Measurements from ENCODE around the gene ING5.
"Not testable (repeated sequence)": the region's sequence is repeated elsewhere in the genome, so short reads cannot be mapped to it uniquely, and the experiment has no call there.

Gene ING5

DNA sequence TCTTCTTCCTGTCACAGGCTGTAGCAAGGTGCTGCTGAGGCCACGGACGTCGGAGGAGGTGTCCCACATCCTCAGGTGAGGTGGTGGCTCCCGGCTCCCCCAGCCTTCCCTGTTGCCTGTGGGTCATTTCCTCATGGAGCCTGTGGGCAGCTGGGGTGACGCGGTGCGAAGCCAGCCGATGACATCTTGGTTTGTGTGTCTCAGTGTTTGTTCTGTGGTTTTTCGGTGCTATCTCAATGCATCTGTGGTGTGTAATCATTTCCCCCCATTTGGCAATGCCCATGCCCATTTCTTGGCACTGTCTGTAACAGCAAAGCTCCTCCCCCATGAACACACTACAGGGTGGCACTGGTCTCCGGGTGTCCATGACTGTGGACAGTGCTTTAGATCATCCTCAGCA lies 39.2 kb downstream of the ING5 start:
- no peak for DNase-seq

DNA sequence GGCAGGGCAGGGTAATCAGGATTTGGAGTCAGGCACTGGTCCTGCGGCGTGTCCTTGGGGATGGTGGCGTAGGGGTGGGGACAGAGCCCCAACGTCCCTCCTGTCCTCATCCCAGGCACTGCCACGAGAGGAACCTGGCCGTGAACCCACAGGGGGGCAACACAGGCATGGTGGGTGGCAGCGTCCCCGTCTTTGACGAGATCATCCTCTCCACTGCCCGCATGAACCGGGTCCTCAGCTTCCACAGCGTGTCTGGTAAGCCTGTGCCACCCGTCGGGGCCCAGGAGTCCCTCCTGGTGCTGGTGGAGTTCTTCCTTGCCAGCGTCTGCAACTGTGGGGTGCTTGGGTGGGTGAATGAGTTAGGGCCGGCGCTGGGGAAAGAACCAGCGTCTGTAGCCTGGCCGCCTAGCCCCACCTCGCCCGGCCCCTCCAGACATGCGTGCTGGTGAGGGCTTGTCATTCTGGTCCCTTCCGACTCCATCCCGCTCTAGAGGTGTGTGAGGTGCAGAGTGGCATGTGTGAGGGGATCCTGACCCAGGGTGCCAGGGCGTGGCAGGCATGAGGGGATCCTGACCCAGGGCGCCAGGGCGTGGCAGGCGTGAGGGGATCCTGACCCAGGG lies 40.6 kb downstream of the ING5 start:
- no peak for DNase-seq

DNA sequence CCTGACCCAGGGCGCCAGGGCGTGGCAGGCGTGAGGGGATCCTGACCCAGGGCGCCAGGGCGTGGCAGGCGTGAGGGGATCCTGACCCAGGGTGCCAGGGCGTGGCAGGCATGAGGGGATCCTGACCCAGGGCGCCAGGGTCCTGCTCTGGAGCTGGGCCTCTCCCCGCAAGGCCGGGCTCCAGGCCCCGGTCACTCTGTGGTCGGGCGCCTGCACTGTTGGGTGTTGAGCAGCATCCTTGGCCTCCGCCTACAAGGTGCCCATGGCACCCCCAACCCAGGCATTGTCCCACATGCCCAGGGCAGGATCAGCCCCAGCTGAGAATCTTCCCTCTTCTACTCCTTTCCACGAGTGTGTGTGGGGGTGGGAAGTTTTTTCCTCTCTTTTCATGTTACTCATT lies 41.2 kb downstream of the ING5 start:
- not testable (repeated sequence) for DNase-seq

DNA sequence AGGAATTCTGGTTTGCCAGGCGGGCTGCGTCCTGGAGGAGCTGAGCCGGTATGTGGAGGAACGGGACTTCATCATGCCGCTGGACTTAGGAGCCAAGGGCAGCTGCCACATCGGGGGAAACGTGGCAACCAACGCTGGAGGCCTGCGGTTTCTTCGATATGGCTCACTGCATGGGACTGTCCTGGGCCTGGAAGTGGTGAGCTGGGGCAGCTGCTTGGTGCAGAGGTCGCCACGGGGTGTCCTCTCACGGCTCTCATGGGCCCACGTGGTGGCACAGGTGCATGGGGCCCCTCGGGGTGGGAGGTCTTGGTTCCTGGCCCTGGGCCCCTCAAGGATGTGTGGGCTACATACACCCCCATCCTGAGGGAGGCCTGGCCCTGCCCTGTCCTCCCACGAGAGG lies 41.8 kb downstream of the ING5 start:
- no peak for DNase-seq

GRCh38 chr2:241744028-241744754 lies 42.4 kb downstream of the ING5 start:
- no peak for DNase-seq

GRCh38 chr2:241745276-241745675 lies 43.4 kb downstream of the ING5 start:
- no peak for DNase-seq

DNA sequence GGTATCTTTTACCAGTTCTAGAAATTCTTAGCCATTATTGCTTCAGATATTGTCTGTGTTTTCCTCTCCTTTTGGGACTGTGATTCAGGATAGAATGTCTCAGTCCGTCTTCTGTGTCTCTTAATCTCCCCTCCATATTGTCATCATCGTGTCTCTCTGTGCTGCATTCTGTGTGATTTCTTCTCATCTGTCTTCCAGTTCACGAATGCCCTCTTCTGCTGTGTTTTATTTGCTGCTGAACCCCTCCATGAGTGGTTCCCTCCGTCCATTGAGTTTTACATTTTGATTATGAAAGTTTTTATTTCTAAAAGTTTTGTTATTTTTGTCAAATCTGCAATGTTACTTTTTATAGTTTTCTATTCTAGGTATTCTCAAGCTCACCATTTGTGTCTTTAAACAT lies 44.2 kb downstream of the ING5 start:
- DNase-seq: no peak

GRCh38 chr2:241748468-241749256 lies 46.8 kb downstream of the ING5 start:
- DNase-seq: no peak

GRCh38 chr2:241750076-241750840 lies 48.4 kb downstream of the ING5 start:
- no peak for DNase-seq

DNA sequence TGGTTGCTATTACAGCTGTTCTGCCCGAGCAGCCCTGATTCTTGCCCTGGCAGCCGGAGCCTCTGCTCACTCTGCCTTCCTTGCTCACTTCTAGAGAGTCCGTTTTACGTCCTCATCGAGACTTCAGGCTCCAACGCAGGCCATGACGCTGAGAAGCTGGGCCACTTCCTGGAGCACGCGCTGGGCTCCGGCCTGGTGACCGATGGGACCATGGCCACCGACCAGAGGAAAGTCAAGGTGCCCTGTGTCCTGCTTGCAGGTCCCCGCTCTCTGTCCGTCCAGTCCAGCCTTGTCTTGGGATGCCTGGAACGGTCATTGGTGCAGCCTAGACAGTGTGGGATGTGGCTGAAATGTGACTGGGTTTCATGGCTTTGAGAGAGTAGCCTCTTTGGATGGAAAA lies 49.3 kb downstream of the ING5 start:
- no peak for DNase-seq

GRCh38 chr2:241751776-241752175 lies 49.9 kb downstream of the ING5 start:
- DNase-seq: no peak

DNA sequence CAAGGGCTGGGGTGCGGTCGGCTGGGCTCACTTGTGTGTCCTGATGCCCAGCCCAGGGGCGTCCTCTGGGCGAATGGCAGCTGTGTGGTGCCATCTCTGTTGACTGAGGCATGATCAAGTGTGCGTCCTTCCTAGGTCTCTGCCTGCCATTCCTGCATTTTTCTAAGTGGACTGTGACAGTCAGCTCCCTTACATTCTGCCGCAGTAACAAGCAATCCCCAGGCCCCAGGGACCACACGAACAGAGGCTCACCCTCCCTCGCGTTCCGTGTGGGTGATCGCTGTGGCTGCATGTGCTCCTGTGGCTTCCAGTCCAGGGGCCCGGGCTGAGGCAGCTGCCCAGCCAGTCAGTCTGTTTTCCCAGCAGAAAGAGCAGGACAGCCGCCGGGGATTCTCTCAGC lies 50.4 kb downstream of the ING5 start:
- no peak for DNase-seq

DNA sequence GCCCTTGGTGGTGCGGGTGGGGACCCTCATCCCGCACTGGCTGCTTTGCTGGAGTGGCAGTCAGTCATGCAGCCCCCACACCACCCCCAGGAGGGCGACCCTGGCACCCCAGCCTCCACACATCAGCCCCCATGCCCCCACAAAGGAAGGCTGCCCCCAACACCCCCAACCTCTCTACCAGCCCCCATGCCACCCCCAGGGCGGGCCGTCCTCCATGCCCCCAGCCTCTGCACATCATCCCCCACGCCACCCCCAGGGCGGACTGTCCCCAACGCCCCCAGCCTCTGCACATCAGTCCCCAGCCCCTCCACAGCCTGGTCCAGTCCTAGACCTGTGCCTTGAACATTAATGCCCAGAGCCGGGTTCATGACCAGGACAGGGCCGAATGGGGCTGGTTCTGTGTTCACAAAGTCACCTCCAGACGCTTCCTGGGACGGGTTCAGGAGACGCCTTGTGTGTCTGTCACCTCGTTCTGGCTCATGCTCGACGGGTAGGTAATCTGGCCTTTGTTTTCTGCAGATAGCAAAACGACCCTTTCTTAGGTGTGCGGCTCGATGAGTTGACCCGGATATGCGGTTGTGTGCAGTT lies 50.9 kb downstream of the ING5 start:
- DNase-seq: no peak

GRCh38 chr2:241753493-241753892 lies 51.7 kb downstream of the ING5 start:
- DNase-seq: no peak

DNA sequence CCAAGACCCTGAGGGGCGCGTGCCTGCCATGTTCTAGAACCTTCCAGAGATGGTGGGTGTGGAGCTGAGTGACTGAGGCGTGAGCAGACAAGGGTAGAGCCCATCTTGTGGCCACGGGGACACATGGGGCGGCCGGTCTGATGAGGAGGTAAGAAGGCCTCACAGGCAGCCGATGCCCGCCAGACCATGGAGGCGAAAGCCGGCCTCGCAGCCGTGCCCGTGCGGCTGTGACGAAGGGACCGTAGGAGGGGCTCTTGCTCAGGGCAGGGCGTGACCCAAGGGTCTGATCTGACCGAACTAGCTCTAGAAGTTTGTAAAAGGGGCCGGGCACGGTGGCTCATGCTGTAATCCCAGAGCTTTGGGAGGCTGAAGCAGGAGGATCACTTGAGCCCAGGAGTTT lies 52.2 kb downstream of the ING5 start:
- no peak for DNase-seq

DNA sequence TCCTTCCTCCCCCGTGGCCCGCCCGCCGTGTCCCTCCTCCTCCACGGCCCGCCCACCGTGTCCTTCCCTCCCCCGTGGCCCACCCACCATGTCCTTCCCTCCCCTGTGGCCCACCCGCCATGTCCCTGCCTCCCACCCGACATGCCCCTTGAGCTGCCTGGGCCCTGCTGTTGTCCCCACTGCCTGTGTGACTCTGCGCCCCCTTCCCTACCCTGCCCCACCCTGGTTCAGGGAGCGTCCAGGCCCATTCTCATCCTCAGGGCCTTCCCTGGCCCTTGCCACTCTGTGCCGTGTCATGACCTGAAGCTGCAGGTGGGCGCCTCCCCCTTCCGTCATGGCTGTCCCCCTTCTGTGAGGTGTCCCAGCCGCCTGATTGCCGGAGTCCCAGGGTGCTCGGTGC lies 53.3 kb downstream of the ING5 start:
- DNase-seq: no peak

- no peak for DNase-seq
These were observed 53.9 kb downstream of the ING5 start for GRCh38 chr2:241755777-241756176.

GRCh38 chr2:241759067-241759807 lies 57.4 kb downstream of the ING5 start:
- no peak for DNase-seq

DNA sequence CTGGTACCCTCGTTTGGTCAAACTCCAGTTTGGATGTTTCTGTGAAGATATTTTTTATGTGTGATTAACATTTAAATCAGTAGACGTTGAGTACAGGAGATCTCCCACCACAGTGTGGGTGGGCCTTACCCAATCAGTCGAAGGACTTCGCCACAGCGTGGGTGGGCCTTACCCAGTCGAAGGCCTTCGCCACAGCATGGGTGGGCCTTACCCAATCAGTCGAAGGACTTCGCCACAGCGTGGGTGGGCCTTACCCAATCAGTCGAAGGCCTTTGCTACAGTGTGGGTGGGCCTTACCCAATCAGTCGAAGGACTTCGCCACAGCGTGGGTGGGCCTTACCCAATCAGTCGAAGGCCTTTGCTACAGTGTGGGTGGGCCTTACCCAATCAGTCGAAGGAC lies 58.1 kb downstream of the ING5 start:
- not testable (repeated sequence) for DNase-seq

- no peak for DNase-seq
These were observed 58.5 kb downstream of the ING5 start for GRCh38 chr2:241760301-241760771.

- no peak for DNase-seq
These were observed 60.6 kb downstream of the ING5 start for GRCh38 chr2:241762321-241762932.
